GM03348 (cell line): ENCODE data around the gene PM20D1.

Experiments
- DNase-seq: peaks from one replicate; pipeline ENCODE4 v3.0.0; 2012; ENCODE audit warnings: low spot score

Gene PM20D1

GRCh38 chr1:205803986-205804385 is 45.9 kb downstream of the PM20D1 start:
- DNase-seq = no peak

GRCh38 chr1:205802060-205802459 is 47.9 kb downstream of the PM20D1 start:
- no peak for DNase-seq

- no peak for DNase-seq
These were observed 48.8 kb downstream of the PM20D1 start for GRCh38 chr1:205800981-205801703.

GRCh38 chr1:205800427-205800826 is 49.5 kb downstream of the PM20D1 start:
- DNase-seq = no peak

GRCh38 chr1:205798577-205798976 is 51.4 kb downstream of the PM20D1 start:
- DNase-seq = no peak

GRCh38 chr1:205797168-205797567 is 52.8 kb downstream of the PM20D1 start:
- DNase-seq = no peak

GRCh38 chr1:205794011-205794730 is 55.8 kb downstream of the PM20D1 start:
- no peak for DNase-seq

GRCh38 chr1:205792961-205793673 is 56.8 kb downstream of the PM20D1 start:
- no peak for DNase-seq

GRCh38 chr1:205792481-205792881 is 57.5 kb downstream of the PM20D1 start:
- no peak for DNase-seq

- DNase-seq = peak; percentile 82
These were observed 58.3 kb downstream of the PM20D1 start for GRCh38 chr1:205791568-205792180.

- DNase-seq = no peak
These were observed 62.5 kb downstream of the PM20D1 start for GRCh38 chr1:205787287-205787916.

- DNase-seq = no peak
These were observed 63.3 kb downstream of the PM20D1 start for GRCh38 chr1:205786601-205787000.

- DNase-seq = no peak
These were observed 64.5 kb downstream of the PM20D1 start for GRCh38 chr1:205785446-205785845.

GRCh38 chr1:205783904-205784303 is 66.0 kb downstream of the PM20D1 start:
- DNase-seq = no peak

GRCh38 chr1:205783433-205783795 is 66.5 kb downstream of the PM20D1 start:
- DNase-seq = no peak

GRCh38 chr1:205782627-205783432 is 67.1 kb downstream of the PM20D1 start:
- no peak for DNase-seq

GRCh38 chr1:205780335-205780734 is 69.6 kb downstream of the PM20D1 start:
- no peak for DNase-seq
